Renal pelvis (tissue), 3 donors: ENCODE measurements around the gene TSPYL1. TPM values are rescaled to one million over a fixed set of nuclear protein-coding genes. Genes with fewer than 3 reads are reported as not detected.

Experiments used
- polyA plus RNA-seq, 3 donors: library from polyadenylated mRNA; unstranded; fragments of 120-200 nt; gene quantifications; one replicate each; pipeline ENCODE4 v1.2.1, GENCODE V29; 2013; ENCODE audit not compliant: insufficient read length in 3 of 3

Gene TSPYL1
- polyA plus RNA-seq, 3 donors: 95.0 to 101 (median 99.6) TPM

Other genes starting within 250 kb of the TSPYL1 start
- 1 to 10 TPM; 3.5 to 5.9 (median 4.7) TPM for gene FRK, start 219.0 kb downstream of the TSPYL1 start, polyA plus RNA-seq
- 10 to 100 TPM; 42.3 to 51.4 (median 43.7) TPM for gene NT5DC1, start 179.1 kb downstream of the TSPYL1 start, polyA plus RNA-seq
- under 1 TPM; 0.21 to 0.65 (median 0.46) TPM for gene COL10A1, start 153.8 kb downstream of the TSPYL1 start, polyA plus RNA-seq
- gene TSPYL4, start 25.9 kb downstream of the TSPYL1 start, polyA plus RNA-seq: 10 to 100 TPM; 60.0 to 60.6 (median 60.4) TPM
- gene DSE, start 91.0 kb upstream of the TSPYL1 start, polyA plus RNA-seq: 10 to 100 TPM; 37.3 to 40.9 (median 38.7) TPM
- gene CALHM6, start 181.4 kb upstream of the TSPYL1 start, polyA plus RNA-seq: 1 to 10 TPM in 2 of 3 donors, under 1 TPM in 1; 0.80 to 5.1 (median 3.5) TPM
- gene CALHM5, start 231.7 kb upstream of the TSPYL1 start, polyA plus RNA-seq: 1 to 10 TPM; 2.2 to 3.5 (median 3.4) TPM